Right cardiac atrium (tissue), 5 donors: Measurements from ENCODE around the gene CAMSAP3. TPM values are rescaled to one million over a fixed set of nuclear protein-coding genes. Genes with fewer than 3 reads are reported as not detected.

Experiments used
- ATAC-seq, 2 donors: fragments of 200-7000 bp; cut with Tn5 transposase; one replicate each; pipeline versions ENCODE4 v1.8.0 to v1.9.1; 2020; ENCODE audit warnings: moderate library complexity in 2 of 2, mild to moderate bottlenecking in 1 of 2
- DNase-seq, 3 donors: peaks; one replicate each; pipeline ENCODE4 v3.0.0-alpha.2; 2020
- H3K27ac ChIP-seq: one replicate; pipeline ENCODE4 v1.5.1; 2013; ENCODE audit warnings: mild to moderate bottlenecking, low read length, control low read depth, moderate library complexity
- H3K27me3 ChIP-seq: one replicate; pipeline ENCODE4 v1.6.1; 2013; ENCODE audit not compliant: control insufficient read depth, insufficient read depth
- H3K4me1 ChIP-seq: one replicate; pipeline ENCODE4 v1.6.1; 2013; ENCODE audit warnings: low read length; ENCODE audit not compliant: control insufficient read depth, insufficient read depth
- H3K4me3 ChIP-seq: one replicate; pipeline ENCODE4 v1.5.1; 2013; ENCODE audit warnings: low read length, control low read depth
- H3K9me3 ChIP-seq: one replicate; pipeline ENCODE4 v1.6.1; 2013; ENCODE audit warnings: low read length; ENCODE audit not compliant: control insufficient read depth
- WGBS: extraction: QIAGEN DNeasy Blood & Tissue Kit; methylation state at CpG from one replicate; pipeline ENCODE4 v1.1.7; 2013; 5-methylcytosine and 5-hydroxymethylcytosine counted together
- intact Hi-C, 4 donors: fragments of 100-400 bp; cut with DNase I; formaldehyde crosslinking; loops; one replicate each; pipeline versions ENCODE4 v1.11.0 to v1.14.0; 2022 to 2023
- polyA plus RNA-seq: library from polyadenylated mRNA; stranded (reverse); fragments of 200-250 nt; gene quantifications from one replicate; pipeline ENCODE4 v1.2.3, GENCODE V29; 2013
- total RNA-seq, 4 donors: library from RNA; stranded (reverse); fragmentation: NEBNext Ultra II Directional; extraction: Animal tissue kit (Norgen Biotek cat#: 25700); gene quantifications; one replicate each; pipeline ENCODE4 v1.2.1, GENCODE V29; 2021
- donor health status: healthy with polysubstance abuse.
- donor health status: DM: no; HTN: yes; CAD: no.
- donor health status: DM: no; HTN: no; CAD: no.
- donor health status: DM: no; HTN: yes; CAD: no; lungs with severe emphysema.
- donor health status: DM: yes; HTN: yes; CAD: no.

The CAMSAP3 gene
- total and polyA plus RNA-seq, 5 donors, result 0.20 to 0.71 (median 0.29) TPM

DNA sequence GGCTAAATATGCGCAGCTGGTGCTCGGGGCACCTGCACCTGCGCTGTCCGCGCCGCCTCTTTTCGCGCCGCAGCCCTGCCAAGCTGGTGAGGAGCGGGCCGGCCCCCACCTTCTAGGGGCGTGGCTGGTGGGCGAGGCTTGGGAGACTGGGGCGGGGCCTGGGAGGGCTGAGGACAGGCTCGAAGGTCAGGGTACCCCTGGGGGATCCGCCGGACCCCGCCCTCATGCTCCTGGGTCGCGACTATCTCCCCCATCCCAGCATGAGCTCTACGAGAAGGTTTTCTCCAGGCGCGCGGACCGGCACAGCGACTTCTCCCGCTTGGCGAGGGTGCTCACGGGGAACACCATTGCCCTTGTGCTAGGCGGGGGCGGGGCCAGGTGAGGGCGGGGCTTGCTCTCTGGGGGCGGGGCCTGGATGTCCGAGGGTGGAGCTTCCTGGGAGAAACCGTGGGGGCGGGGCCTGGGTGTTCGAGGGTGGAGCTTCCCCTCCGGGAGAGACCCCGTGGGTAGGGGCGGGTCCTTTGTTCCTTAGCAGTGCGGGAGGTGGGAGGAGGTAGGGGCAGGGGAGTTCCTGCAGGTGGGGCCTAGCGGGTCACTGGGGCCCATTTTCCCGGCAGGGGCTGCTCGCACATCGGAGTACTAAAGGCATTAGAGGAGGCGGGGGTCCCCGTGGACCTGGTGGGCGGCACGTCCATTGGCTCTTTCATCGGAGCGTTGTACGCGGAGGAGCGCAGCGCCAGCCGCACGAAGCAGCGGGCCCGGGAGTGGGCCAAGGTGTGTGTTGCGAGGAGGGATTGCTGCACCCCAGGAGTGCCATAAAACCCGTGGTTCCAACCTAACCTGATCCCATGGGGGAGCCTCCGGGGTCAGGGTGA is 40.4 kb upstream of the CAMSAP3 start:
- intact Hi-C loops, result no loop called here

DNA sequence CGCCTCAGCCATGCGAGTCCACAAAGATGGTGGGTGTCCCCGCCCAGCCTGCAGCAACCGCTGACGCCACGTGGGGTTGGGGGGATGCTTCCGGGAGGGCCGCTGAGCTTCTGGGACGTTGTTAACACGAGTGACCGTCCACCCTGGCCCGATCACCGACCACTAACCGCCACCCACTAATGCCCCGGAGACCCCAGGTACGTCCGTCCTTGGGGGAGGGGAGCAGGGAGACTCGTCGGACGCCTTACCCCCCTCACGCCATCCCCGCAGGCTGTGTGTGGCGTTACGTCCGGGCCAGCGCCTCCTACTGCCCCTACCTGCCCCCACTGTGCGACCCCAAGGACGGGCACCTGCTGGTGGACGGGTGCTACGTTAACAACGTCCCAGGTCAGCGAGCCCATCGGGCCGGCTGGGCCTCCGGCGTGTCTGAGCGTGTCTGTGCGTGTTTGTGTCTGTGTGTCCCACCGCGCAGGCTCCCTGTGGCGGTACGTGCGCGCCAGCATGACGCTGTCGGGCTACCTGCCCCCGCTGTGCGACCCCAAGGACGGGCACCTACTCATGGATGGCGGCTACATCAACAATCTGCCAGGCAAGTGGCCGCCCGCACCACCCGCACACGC is 38.9 kb upstream of the CAMSAP3 start:
- peak in 1 of 3 donors; percentile 56 for DNase-seq
- Histone ChIP-seq H3K9me3 (no peaks in the 10 kb centered on the region), H3K27me3 (no peaks in the 10 kb centered on the region), H3K4me1 (no peaks in the 10 kb centered on the region), H3K4me3 (no peak overlapping the region), H3K27ac (no peak overlapping the region)
- intact Hi-C loops, result no loop called here
- 97% methylated on average over 54 of the region's 54 CpGs for WGBS
- ATAC-seq, result no peak

More for the DNA sequence above, 40.4 kb upstream of the CAMSAP3 start:
- 71% methylated on average over 62 of the region's 62 CpGs for WGBS
- no peaks in the 10 kb centered on the region for H3K4me1 ChIP-seq
- no peaks in the 10 kb centered on the region for H3K9me3 ChIP-seq
- ATAC-seq (no peak), DNase-seq (peak in 1 of 3 donors; percentile 68)
- H3K27ac ChIP-seq, result no peak overlapping the region
- no peak overlapping the region for H3K4me3 ChIP-seq
- H3K27me3 ChIP-seq, result no peaks in the 10 kb centered on the region

DNA sequence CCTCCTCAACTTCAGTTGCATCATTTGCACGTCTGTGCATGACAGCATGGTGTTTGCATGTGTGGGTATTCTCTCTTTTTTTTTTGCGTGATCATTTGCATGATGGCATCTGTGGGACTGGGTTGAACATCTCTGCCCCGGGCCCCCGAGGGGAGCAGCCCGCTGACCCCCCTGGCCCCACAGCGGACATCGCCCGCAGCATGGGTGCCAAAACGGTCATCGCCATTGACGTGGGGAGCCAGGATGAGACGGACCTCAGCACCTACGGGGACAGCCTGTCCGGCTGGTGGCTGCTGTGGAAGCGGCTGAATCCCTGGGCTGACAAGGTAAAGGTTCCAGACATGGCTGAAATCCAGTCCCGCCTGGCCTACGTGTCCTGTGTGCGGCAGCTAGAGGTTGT is 37.0 kb upstream of the CAMSAP3 start:
- WGBS, result 92% methylated on average over 18 of the region's 18 CpGs
- intact Hi-C loops, result no loop called here
- H3K4me3 ChIP-seq, result no peak overlapping the region

DNA sequence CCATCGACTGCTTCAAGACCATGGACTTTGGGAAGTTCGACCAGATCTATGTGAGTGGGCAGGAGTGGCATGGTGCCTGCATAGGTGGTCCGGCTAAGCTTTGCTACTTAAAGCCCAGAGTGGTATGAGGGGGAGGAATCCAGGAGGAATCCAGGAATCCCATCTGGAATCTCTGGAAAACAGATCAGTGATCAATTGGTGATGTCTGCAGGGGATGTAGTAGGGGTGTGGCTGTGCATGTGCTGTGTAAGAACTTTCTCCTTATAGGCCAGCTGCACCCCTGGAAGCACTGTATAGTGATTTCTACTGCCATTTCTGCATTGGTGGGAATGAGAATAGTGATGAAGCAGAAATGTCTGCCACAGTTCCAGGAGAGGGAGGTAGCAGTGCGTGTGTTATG is 36.6 kb upstream of the CAMSAP3 start:
- no peak overlapping the region for H3K27ac ChIP-seq
- ATAC-seq (no peak), DNase-seq (no peak)
- H3K4me3 ChIP-seq, result no peak overlapping the region
- 96% methylated on average over 4 of the region's 4 CpGs for WGBS
- no peaks in the 10 kb centered on the region for H3K27me3 ChIP-seq
- H3K4me1 ChIP-seq, result no peaks in the 10 kb centered on the region
- intact Hi-C loops, result no loop called here
- H3K9me3 ChIP-seq, result no peaks in the 10 kb centered on the region

More for the DNA sequence above, 37.0 kb upstream of the CAMSAP3 start:
- Histone ChIP-seq H3K27ac (no peak overlapping the region), H3K9me3 (no peaks in the 10 kb centered on the region), H3K4me1 (no peaks in the 10 kb centered on the region), H3K27me3 (no peaks in the 10 kb centered on the region)
- ATAC-seq, result no peak
- no peak for DNase-seq

DNA sequence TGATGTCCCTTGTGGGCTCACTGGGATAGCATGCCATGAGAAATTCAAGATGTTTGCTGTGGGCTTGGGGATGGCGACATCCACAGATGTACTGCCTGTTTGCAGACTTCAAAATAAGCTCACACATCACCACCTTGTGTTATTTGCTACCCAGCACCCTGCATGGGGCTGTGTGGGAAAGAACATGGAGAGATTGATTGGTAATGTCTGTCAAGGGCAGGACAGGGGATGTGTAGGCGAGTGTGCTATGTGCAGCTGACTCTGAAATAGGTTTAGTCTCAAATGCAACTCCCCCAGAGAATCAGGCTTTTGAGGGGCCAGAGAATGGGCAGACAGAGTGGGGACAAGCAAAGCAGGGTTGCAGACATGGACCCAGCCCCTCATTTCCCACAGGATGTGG is 35.4 kb upstream of the CAMSAP3 start:
- Histone ChIP-seq H3K9me3 (no peaks in the 10 kb centered on the region), H3K4me3 (no peak overlapping the region), H3K4me1 (no peaks in the 10 kb centered on the region), H3K27me3 (no peaks in the 10 kb centered on the region), H3K27ac (no peak overlapping the region)
- WGBS, result 96% methylated on average over 2 of the region's 2 CpGs
- ATAC-seq, result no peak
- no peak for DNase-seq
- intact Hi-C loops, result loop anchor here in 1 of 4 donors (10.0 kb wide), 1 partner anchor 125 kb away; the partner anchor contains the start of gene TRAPPC5

DNA sequence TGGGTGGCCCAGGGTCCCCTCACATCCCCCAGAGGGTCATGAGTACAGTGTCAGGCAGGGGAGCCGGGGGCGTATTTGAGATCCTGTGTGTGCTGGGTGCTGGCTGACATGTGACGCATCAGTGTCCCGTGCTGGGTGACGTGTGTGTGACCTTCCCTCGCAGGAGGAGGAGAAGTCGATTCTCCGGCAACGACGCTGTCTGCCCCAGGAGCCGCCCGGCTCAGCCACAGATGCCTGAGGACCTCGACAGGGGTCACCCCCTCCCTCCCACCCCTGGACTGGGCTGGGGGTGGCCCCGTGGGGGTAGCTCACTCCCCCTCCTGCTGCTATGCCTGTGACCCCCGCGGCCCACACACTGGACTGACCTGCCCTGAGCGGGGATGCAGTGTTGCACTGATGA is 34.3 kb upstream of the CAMSAP3 start:
- H3K9me3 ChIP-seq, result no peaks in the 10 kb centered on the region
- H3K4me1 ChIP-seq, result no peaks in the 10 kb centered on the region
- ATAC-seq (peak; percentile 25 to 41), DNase-seq (no peak)
- H3K4me3 ChIP-seq, result no peak overlapping the region
- no peaks in the 10 kb centered on the region for H3K27me3 ChIP-seq
- WGBS, result 82% methylated on average over 17 of the region's 17 CpGs
- H3K27ac ChIP-seq, result no peak overlapping the region
- intact Hi-C loops, result loop anchor here in 1 of 4 donors (10.0 kb wide), 1 partner anchor 123 kb away; the partner anchor contains the start of gene TRAPPC5

DNA sequence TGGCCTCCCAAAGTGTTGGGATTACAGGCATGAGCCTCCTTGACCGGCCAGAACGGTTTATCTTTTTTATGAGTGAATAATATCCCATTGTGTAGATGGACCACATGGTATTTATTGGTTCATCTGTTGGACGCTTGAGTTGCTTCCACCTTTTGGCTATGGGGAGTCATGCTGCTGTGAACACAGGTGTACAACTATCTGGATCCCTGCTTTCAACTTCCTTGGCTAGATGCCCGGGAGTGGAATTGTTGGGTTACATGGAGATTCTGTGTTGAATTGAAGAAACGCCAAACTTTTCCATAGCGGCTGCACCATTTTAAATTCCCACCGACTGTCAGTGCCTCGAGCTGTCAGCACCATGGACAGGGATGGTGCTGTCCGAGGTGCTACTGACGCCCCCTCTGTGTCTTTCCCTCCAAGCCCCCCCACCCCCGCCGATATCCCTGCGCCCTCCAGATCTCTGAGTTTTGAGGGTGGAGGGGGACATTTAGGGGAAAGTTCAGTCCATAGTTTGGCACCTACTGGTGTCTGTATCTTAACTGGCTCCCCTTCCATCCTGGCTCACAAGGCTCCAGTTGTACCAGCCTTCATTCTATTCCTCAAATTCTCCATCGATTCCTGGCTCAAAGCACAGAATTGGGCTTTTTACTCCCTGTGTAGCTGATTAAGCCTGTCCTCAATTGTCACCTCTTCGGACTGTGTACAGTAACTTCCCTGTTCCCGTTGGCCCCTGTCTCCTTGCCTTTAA is 32.8 kb upstream of the CAMSAP3 start:
- WGBS, result 56% methylated on average over 16 of the region's 16 CpGs

DNA sequence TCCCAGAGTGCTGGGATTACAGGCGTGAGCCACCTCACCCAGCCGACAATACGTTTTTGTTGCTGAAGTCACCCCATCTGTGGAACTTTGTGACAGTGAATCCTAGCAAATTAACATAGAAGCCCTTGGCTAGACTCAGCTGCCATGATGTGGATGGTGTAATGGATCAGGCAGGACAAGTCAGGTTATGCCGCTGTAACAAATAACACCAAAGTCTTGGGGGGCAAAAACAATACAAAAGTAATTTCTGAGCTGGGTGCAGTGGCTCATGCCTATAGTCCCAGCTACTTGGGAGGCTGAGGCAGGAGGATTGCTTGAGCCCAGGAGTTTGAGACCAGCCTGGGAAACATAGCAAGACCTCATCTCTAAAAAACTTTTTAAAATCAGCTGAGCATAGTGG is 30.8 kb upstream of the CAMSAP3 start:
- DNase-seq (no peak), ATAC-seq (no peak)
- Histone ChIP-seq H3K4me1 (no peaks in the 10 kb centered on the region), H3K4me3 (no peak overlapping the region), H3K27ac (no peak overlapping the region), H3K9me3 (no peaks in the 10 kb centered on the region), H3K27me3 (no peaks in the 10 kb centered on the region)
- WGBS, result 90% methylated on average over 4 of the region's 4 CpGs
- intact Hi-C loops, result loop anchor here in 2 of 4 donors (5.0 to 10.0 kb wide), 3 partner anchors 112 to 237 kb away; partner anchors contain the start of genes MCEMP1 (in 1 of the 2) and TRAPPC5 (in 1 of the 2)

More for the DNA sequence above, 32.8 kb upstream of the CAMSAP3 start:
- no peak overlapping the region for H3K27ac ChIP-seq
- no peak overlapping the region for H3K4me3 ChIP-seq
- no peaks in the 10 kb centered on the region for H3K27me3 ChIP-seq
- ATAC-seq (no peak), DNase-seq (no peak)
- intact Hi-C loops, result loop anchor here in 1 of 4 donors (10.0 kb wide), 1 partner anchor 122 kb away; the partner anchor contains the start of gene TRAPPC5
- H3K4me1 ChIP-seq, result no peaks in the 10 kb centered on the region
- H3K9me3 ChIP-seq, result no peaks in the 10 kb centered on the region

DNA sequence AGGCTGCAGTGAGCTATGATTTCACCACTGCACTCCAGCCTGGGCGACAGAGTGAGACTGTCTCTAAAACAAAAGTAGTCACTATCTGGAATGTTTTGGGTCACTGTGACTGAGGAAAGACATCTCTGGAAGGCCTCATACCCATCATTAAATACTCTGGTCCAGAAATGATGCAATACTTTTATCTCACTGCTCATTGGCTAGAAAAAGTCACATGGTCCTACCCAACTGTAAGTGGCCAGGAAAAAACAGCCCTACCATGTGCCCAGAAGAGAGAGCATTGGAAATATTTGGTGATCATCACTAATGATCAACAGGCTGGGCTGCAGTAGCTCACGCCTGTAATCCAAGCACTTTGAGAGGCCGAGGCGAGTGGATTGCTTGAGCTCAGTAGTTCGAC is 30.3 kb upstream of the CAMSAP3 start:
- DNase-seq (no peak), ATAC-seq (no peak)
- 71% methylated on average over 5 of the region's 5 CpGs for WGBS
- H3K4me3 ChIP-seq, result no peak overlapping the region
- H3K4me1 ChIP-seq, result no peaks in the 10 kb centered on the region
- intact Hi-C loops, result loop anchor here in 2 of 4 donors (5.0 to 10.0 kb wide), 3 partner anchors 112 to 237 kb away; partner anchors contain the start of genes MCEMP1 (in 1 of the 2) and TRAPPC5 (in 1 of the 2)
- no peak overlapping the region for H3K27ac ChIP-seq
- H3K9me3 ChIP-seq, result no peaks in the 10 kb centered on the region
- H3K27me3 ChIP-seq, result no peaks in the 10 kb centered on the region

DNA sequence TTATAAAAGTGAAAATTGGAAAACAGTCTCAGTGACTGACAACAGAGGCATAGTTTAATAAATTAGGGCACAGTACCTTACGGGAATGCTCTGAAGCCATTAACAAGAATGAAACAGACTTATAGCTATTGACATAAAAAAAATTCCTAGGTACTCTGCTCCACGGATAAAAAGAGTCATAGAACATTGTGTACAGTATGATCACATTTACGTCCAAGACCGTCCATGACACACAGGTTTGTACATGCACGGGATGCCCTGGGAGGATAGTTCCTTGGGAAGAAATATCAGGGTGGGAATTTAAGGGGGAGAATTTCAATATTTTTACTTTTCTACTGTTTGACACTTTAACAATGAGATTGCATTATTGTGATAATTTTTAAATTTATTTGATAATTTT is 24.9 kb upstream of the CAMSAP3 start:
- ATAC-seq (no peak), DNase-seq (no peak)
- H3K27me3 ChIP-seq, result no peaks in the 10 kb centered on the region
- H3K4me3 ChIP-seq, result no peak overlapping the region
- no peak overlapping the region for H3K27ac ChIP-seq
- H3K9me3 ChIP-seq, result no peaks in the 10 kb centered on the region
- intact Hi-C loops, result loop anchor here in 1 of 4 donors (10.0 kb wide), 1 partner anchor 224 kb away; no protein-coding TSS in a partner anchor
- WGBS, result 83% methylated on average over 5 of the region's 5 CpGs
- no peaks in the 10 kb centered on the region for H3K4me1 ChIP-seq
